ENCODE data around the gene AK8.

AK8 gene

DNA sequence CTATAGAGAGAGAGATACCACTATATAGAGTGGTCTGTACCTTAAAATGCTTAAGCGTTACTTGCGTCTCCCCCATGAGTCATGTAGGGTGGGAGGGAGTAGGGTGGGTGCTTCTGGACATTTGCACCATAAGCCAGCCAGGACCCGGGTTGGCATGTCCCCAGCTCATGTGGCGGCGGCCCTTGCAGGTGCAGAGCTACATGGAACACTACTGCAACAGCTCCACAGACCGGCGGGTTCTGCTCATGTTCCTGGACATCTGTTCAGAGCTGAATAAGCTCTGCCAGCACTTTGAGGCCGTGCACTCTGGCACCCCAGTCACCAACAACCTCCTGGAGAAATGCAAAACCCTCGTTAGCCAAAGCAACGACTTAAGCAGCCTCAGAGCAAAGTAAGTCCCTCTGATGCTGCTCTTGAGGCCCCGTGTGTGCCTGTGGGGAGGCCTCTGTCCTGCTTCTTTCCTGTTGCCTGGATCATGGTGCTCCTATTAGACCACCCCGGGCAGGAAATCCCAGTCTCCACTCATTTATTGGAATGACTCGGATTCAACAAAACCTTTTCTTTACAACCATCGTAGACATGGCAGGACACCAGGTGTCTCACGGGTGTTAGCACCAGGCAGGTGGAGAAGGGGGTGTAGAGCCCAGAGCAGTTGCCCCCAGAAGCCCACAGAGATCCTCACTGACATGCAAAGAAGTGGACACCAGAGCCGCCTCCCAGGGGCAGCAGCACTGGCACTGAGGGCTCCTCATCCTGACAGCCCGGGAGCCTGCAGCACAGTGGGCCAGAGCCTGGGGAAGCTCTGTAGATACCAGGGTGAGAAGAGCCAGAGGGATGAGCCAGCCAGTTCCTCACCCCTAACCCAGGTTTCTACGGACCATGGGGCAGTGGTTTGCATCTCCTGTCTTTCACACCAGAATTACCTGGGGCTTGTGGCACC lies 9.4 kb upstream of the AK8 start:
- no peak for DNase-seq (ENCODE audit: low read depth in 2 of 2, low spot score in 1 of 2)

DNA sequence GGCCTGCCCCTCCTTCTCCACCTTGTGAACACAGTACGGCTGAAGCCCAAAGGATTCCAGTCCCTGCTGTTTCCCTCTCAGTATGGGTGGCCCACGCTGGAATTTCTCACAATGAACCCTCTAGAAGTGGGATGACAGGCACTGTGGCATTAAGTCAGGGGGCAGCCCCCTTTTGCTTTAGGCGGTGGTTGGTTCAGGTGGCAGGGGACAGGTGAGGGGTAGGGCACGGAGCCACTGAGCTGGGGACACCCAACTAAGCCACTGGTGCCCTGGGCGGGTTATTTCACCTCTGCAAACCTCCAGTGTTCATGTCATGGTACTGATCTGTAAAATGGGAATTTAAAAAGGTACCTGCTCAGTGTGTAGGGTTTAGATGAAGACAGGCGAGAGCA lies 8.2 kb upstream of the AK8 start:
- DNase-seq (ENCODE audit: low read depth in 2 of 2, low spot score in 1 of 2) = no peak

DNA sequence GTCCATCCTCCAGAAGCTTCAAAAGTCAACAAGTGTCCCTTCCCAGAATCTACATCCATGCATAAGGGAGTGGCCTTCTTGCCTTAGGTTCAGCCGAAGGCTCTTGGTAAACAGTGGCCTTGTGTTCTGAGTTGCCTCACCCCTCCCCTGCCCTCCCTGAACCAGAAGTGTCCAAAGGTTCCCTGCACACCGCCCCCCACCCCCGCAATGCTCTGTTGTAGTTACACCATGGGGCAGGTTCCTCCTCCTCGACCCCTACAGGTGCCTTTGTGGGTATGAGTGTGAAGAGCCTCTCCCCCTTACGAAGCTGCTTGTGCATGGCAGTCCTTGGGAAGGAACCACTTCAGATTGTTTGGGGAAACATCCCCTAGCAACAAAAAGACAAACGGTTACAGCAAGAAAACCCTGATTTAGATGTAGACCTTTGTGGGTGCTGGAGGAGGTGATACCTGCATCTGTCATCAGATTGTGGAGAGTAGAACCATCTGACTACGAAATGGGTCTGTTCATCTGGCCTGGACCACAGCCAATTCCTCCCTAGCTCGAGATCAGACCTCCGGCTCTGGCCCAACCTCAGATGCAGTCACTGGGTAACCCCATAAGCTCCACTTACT lies 7.7 kb upstream of the AK8 start:
- no peak for DNase-seq (ENCODE audit: low read depth in 2 of 2, low spot score in 1 of 2)

DNA sequence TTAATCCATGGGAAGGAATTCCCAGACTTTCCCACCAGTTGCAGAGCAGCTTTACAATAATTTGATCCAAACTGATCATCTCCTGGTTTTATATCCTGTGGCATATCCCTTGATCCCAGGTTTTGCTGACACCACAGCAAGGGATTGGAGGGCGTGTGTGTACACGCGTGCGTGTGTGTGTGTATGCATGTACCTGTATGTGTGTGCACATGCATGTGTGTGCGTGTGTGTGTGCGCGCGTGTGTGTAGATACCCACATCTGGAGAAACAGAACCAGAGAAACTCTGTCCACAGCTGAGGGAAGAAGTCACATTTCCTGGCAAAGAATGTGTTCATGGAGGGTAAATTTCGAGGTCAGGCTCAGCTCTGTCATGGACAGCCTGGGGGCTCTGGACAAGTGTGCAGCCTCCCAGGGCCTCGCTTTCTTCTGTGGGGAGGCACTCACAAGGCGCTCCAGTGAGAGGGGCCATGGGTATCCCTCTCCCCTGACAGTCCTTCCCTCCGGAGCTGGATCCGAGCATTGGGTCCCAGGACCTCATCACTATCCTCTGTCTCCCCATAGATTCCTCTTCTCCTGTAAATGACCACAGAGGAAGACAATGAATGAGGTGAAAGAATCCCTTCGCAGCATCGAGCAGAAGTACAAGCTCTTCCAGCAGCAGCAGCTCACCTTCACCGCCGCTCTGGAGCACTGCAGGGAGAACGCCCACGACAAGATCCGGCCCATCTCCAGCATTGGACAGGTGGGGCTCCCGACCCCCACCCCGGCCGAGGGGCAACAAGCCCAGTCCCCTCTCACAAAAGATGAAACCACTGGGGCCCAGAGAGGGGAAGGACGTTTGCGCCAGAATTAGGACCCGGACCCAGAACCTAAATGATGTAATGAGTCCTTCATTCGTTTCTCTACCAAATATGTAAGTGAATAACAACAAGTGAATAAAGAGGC lies 5.5 kb upstream of the AK8 start:
- no peak for DNase-seq (ENCODE audit: low read depth in 2 of 2, low spot score in 1 of 2)

DNA sequence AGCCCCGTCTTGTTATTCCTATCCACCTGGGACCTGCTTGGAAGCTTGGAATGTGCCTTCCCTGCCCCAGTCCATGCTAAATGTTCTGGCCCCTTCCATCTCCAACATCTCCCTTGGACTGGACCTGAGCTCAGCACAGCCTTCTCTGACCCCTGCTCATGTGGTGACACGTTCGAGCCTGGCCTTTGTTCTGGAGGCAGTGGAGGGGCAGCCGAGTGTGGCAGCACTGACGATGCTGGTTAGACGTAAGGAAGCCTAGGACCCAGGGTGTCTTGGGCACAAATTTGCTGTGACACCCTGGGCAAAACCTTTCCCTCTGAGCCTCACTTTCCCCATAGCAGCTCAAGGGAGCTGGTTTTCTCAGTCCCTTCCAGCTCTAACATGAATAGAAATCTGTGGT lies 4.5 kb upstream of the AK8 start:
- DNase-seq (ENCODE audit: low read depth in 2 of 2, low spot score in 1 of 2) = no peak

DNA sequence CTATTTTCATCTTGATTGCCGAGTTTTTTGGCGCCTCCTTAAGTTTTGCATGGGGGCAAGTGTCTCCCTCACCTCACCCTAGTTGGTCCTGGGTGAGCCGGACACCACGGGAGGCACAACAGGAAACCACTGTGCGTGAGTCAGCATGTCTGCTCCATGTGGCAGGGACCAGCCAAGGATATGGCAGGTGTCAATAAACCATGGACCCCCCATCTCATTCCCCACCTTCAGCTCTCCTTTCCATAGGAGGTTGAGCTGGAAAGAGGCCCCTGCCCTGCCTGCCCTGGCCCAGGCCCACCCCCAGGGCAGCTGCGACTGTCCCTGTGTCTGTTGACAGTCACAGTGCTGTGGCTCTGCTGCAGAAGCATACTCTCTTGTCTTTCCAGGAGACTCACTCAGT lies 3.7 kb upstream of the AK8 start:
- no peak for DNase-seq (ENCODE audit: low read depth in 2 of 2, low spot score in 1 of 2)

DNA sequence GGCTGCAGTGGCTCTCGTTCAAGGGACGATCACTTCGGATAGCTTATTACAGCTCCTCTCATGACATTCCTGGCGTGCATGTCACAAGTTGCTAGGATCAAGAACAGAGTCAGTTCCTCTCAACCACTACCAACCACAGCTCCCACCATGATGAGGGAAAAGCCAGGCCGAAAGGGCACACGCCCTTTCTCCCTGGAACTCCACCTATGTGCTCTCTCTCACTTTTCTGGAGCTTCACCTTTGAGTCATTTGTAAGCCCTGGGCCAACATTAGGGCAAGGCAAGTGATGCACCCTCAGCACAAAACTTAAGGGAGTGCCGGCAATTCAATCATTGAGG lies 2.2 kb upstream of the AK8 start:
- no peak for DNase-seq (ENCODE audit: low read depth in 2 of 2, low spot score in 1 of 2)

DNA sequence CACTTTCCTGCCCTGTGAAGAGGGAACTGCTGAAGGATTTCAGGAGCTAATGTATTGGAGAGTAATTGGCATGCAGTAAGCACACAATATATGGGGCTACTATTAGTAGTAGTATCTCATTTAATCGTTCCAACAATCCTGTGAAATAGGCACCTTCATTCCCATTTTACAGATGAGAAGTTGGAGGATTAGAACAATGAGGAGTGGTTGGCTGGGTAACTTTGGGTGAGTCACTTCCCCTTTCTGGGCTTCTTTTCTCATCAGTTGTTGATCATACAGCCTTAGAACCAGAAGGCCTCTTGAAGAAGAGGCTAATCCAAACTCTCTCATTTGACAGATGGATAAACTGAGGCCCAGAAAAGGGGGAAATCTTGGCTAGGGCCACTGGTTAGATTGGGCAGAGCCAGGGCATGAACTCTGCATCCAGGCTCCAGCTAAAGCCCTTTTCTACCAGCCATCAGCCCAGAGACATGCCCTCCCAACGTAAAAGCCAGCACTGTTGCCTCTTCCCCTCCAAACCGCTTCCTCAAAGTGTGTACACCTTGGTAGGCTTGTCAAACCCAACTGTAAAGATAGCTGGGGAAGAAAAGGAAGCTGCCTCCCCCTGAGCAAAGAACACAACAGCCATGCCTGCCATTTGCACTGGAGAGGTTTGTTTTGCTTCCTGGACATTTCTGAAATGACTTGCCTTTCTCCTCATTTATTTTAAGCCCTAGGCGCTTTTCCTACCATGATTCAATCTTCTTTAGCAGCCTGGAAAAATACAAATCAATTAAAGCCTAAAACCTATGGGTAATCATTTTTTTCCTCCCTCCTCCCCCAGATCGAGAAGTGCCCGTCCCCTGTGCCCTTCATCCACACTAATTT lies 1.6 kb upstream of the AK8 start:
- DNase-seq (ENCODE audit: low read depth in 2 of 2, low spot score in 1 of 2) = no peak

DNA sequence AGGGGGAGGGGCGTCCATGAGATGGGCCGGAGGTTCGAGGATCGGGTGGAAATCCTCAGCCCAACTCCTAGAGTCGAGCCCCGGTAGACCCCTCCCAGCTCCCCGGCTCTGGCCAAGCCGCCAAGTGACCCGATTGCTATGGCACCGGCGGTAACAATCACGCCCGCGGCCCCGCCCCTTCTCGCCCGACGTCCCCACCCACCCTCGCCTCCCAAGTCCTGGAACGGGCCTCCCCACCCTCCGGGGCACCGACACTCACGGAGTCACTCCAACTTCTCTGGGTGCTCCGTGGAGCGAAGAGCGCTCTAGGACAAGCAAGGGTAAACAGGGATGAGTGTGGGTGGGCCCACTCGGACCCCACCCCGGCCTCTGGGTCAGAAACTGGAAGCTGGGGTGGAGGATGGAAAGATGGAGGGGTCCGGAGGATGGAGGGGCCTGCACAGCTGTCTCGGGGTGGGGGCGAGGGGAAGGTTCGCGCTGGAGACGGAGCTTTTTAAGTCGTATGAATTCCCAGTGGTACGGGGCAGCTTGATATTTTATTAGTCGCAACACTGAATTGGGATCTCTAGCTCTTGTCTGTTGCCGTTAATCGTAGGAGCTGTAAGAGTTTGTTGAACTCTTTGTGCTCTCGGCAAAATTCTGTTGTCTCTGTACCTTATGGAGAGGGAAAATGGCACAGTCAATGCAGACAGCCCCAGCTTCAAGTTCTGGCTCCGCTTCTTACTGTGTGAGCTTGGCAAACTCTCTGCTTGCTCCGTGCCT lies 792 bp upstream of the AK8 start, which contains the start of gene SPACA9:
SPACA9 (plus strand) TSS at position 204 of the 762 bp plus-strand sequence. CDS start 5,050 bp downstream, outside the sequence.
- no peak for DNase-seq (ENCODE audit: low read depth in 2 of 2, low spot score in 1 of 2)

DNA sequence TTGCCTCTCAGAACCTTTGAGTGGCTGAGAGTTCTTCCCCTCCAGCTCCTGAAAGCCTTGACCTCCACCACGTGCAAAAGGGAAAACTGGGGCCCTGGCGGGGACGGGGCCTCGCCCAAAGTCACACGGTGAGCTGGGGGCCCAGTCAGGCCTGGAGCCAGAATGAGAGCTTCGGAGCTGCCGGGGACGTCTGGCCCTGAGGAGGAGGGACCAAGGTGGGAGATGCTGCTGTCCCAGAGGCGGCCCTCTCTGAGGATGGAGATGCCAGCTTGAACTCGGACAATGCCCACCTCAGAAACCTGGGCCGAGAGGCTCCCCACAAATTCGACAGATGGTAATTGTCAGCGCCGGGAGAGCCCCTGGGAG lies 643 bp downstream of the AK8 start:
- no peak for DNase-seq (ENCODE audit: low read depth in 2 of 2, low spot score in 1 of 2)

DNA sequence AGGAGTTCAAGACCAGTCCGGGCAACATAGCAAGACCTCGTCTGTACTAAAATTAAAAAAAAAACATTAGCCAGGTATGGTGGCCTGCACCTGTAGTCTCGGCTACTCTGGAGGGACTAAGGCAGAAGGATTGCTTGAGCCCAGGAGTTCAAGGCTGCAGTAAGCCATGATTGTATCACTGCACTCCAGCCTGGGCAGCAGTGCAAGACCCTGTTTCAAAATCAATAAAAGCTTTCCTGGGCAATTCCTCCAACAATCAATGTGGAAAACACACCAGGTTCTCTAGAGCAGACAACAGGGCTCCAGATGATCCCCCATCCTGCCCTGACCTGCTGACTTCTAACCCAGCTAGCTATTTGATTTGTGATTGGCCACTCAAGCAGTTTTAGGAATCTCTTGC lies 1.2 kb downstream of the AK8 start:
- no peak for DNase-seq (ENCODE audit: low read depth in 2 of 2, low spot score in 1 of 2)

DNA sequence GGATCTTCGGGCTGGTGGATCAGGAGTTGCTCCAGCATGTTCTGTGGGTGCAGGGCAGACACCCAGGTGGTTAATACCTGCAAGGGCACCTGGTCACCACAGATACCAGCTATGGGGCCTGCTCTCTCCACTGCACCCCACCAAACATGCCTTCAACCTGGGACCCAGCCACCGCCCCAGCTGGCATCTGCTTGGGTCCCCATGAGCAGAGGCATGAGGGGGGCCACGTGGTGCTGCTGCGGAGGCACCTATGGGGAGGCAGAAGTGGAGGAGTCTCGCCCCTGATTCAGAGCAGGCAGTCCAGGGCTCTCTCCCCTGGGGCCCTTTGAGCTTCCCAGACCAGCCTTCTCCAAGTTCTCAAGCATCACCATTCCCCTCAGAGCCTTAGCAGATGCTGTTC lies 2.9 kb downstream of the AK8 start:
- DNase-seq (ENCODE audit: low read depth in 2 of 2, low spot score in 1 of 2) = no peak

DNA sequence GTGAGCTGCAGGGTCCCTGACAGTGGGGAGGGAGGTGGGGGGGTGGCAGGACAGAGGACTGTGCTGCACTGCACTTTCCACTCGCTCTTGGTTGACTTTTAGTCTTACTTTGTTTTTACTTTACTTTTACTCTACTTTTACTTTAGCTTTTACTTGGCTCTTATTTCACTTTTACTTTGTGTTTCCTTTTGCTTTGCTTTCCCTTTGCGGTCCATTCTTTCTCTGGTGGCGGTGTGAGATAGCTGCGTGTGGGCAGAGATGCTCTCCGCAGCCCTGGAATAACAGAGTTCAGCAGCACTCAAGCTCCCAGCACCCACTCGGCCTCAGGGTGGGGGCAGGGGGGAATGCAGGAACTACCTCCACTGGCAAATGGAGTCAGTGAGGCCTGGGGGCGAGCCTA lies 4.7 kb downstream of the AK8 start:
- no peak for DNase-seq (ENCODE audit: low read depth in 2 of 2, low spot score in 1 of 2)

DNA sequence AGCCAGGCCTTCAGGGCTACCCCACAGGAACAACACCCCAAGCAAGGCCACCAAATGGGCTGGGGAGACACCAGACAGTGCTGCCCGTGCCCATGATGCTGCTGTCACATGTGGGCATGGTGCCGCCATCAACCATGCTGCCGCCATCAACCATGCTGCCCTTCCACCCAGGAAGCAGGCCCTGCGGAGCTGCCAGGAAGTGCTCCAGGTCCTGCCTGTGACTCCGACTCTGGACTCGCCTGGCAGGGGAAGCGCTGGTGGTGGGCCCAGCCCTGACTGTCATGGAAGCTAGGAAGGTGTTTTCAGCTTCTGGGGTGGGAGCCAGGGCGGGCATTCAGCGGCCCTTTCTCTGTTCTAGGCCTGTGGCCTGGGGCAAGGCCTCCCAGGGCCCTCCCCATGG lies 8.8 kb downstream of the AK8 start:
- DNase-seq (ENCODE audit: low read depth in 2 of 2, low spot score in 1 of 2) = no peak

DNA sequence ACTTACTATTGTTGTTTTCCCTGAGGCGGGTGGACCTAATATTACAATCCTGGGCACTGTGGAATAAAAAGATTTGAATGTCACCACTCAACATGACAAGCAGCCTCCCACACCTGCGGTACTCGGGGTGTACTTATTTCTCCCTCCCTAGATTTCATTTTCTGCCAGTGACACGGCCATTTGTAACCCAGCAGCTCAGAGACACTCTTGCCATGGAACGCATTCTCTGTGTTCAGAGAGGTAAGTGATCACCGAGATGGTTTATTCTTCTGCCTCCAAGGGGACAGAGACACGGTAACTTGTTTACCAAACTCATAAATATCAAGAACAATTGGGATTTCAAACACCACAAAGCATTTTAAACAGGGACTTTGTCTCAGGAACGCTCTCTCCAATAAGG lies 11.2 kb downstream of the AK8 start:
- no peak for DNase-seq (ENCODE audit: low read depth in 2 of 2, low spot score in 1 of 2)

DNA sequence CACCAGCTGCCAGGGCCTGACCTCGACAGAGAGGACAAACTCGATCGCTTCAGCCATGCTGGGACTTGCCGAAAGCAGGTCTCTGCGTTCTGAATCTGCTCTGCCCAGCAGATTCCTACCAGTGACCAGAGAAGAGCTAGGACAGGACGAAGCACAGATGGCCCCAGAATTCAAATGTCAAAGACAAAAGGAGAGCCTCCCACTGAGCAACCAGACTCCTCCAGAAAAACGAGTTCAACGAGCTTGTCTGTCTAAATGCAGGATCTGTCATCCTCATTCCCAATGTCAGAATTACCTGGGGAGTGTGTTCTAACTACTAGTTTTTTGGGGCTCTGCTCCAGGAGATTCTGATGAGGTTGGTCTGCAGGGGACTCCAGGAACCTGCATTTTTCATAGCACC lies 13.4 kb downstream of the AK8 start:
- DNase-seq (ENCODE audit: low read depth in 2 of 2, low spot score in 1 of 2) = no peak

DNA sequence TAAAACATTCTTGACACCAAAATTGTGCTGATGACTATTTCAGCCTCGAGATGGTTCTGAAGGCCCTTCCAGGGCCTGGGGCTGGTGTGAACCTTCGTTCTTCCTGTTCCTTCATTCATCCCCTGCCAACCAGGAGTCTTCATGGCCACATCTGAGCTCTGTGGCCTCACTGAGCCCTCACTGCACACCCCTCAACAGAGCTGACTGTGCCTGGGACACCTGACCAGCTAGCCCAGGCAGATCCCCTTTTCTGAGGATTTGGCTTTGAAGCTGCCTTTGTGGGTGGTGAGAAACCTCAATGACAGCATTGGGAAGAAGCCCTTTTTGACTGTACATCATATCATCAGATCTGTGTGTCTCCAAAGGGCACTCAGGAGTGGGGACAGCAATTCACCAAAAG lies 13.8 kb downstream of the AK8 start:
- no peak for DNase-seq (ENCODE audit: low read depth in 2 of 2, low spot score in 1 of 2)

DNA sequence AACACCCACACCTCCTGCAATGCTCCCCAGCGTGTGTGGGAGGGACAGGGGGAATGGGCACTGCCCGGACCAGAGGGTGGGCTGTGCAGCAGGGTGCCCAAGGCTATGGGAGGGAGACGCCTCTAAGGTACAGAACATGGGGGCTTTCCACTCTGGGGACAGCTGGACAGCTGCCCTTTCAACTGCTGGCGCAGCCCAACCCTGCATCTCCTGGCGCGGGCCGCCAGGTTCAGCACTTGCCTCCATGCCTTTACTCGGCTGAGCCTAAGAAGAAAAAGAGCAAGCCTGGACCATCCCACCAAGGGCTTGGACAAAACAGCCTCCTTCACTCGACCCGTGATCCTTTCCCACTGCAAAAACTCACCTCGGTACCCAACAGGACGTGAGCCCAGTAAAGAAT lies 15.0 kb downstream of the AK8 start:
- no peak for DNase-seq (ENCODE audit: low read depth in 2 of 2, low spot score in 1 of 2)

DNA sequence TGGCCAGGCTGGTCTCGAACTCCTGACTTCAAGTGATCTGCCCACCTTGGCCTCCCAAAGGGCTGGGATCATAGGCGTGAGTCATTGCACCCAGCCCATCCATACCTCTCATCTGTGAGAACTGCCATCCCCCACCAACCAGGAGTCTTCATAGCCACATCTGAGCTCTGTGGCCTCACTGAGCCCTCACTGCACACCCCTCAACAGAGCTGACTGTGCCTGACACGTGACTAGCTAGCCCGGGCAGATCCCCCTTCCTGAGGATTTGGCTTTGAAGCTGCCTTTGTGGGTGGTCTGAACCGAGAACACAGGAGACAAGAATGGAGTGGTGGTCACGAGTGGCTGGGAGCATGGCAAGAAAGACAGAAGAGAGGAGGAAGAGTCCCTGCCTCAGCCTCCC lies 15.6 kb downstream of the AK8 start:
- no peak for DNase-seq (ENCODE audit: low read depth in 2 of 2, low spot score in 1 of 2)

DNA sequence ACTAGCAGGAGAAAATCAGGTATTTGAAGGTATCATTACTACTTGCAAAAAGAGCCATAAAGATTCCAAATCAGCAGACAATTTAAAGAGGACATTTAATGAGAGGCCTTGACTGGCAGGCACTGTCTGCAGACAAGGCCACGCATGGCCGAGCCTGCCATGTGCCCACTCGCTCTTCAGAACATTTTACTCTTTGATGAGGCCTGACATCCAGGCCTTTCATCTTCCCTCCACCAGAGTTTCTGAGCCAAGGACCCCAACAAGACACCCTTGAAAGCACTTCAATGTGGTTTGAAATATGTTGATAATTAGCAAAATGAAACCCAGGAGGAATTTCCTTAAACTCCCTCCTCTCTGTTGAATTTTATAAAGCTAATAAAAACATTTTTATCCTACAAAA lies 16.4 kb downstream of the AK8 start:
- DNase-seq (ENCODE audit: low read depth in 2 of 2, low spot score in 1 of 2) = no peak
